Fibroblast of mammary gland (primary cell): ENCODE data around the gene ULBP1.
A peak's percentile ranks its signal among the peaks of the same experiment; 100 is the strongest.
"Not testable (repeated sequence)": the region's sequence is repeated elsewhere in the genome, so short reads cannot be mapped to it uniquely, and the experiment has no call there.

Experiments
- DNase-seq: peaks from one replicate; pipeline ENCODE4 v3.0.0-alpha.2; 2010; ENCODE audit warnings: low read depth
- H3K4me3 ChIP-seq: 2 replicates; pipeline ENCODE4 v1.5.1; 2011; ENCODE audit warnings: low read depth, mild to moderate bottlenecking, low read length, moderate library complexity; ENCODE audit not compliant: control insufficient read depth
- TF ChIP-seq, protein P1 (sequence below): conservative IDR thresholded peaks from 2 replicates; pipeline ENCODE4 v1.5.1; 2011; ENCODE audit warnings: low read depth, low read length, inconsistent platforms; ENCODE audit not compliant: control insufficient read depth, insufficient read depth

Gene ULBP1

GRCh38 chr6:149921361-149921760, 42.4 kb upstream of the ULBP1 start:
- no peak overlapping the region for H3K4me3 ChIP-seq
- no peak for DNase-seq
- TF ChIP-seq, protein P1, sequence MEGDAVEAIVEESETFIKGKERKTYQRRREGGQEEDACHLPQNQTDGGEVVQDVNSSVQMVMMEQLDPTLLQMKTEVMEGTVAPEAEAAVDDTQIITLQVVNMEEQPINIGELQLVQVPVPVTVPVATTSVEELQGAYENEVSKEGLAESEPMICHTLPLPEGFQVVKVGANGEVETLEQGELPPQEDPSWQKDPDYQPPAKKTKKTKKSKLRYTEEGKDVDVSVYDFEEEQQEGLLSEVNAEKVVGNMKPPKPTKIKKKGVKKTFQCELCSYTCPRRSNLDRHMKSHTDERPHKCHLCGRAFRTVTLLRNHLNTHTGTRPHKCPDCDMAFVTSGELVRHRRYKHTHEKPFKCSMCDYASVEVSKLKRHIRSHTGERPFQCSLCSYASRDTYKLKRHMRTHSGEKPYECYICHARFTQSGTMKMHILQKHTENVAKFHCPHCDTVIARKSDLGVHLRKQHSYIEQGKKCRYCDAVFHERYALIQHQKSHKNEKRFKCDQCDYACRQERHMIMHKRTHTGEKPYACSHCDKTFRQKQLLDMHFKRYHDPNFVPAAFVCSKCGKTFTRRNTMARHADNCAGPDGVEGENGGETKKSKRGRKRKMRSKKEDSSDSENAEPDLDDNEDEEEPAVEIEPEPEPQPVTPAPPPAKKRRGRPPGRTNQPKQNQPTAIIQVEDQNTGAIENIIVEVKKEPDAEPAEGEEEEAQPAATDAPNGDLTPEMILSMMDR = no peak

GRCh38 chr6:149922091-149922490, 41.7 kb upstream of the ULBP1 start:
- not testable (repeated sequence) for DNase-seq, H3K4me3 ChIP-seq

DNA sequence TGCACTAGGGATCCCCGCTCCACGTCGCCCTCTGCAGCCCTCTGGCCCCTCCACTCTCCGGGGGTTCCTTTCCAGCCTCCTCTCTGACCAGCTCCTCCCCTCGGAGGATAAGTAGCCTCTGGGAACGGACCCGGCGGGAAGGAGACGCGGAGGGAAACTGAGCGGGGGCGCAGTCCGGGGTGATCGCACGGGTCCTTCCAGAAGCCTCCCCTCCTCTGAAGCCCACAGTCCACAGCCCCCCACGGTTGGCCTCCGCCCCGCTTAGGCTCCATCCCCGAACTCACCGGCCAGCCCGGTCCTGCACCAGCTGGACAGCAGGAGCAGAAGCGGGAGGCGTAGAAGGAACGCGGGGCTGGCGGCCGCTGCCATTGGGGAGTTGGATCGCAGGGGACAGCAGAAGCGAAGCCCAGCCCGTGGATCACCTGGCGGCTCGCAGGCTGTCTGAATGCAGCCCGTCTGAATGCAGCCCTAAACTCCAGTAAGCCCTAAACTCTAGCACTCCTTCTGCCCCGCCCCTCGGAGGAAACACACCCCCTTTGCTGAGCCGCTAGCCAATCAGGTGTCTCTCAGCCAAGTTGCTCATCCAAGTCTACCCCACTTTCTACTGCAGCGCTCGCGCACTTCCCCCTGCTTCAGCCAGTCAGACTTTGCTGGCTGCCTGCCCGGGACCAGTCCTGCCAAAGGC, 41.0 kb upstream of the ULBP1 start, which contains the start of gene RAET1G:
RAET1G (minus strand) TSS at position 480 of the 685 bp plus-strand sequence; CDS start at position 369, 111 bp downstream.
- TF ChIP-seq, protein P1 = no peak
- peak; percentile 96 for DNase-seq
- peak within 1 kb of the TSS; percentile 62 for H3K4me3 ChIP-seq

DNA sequence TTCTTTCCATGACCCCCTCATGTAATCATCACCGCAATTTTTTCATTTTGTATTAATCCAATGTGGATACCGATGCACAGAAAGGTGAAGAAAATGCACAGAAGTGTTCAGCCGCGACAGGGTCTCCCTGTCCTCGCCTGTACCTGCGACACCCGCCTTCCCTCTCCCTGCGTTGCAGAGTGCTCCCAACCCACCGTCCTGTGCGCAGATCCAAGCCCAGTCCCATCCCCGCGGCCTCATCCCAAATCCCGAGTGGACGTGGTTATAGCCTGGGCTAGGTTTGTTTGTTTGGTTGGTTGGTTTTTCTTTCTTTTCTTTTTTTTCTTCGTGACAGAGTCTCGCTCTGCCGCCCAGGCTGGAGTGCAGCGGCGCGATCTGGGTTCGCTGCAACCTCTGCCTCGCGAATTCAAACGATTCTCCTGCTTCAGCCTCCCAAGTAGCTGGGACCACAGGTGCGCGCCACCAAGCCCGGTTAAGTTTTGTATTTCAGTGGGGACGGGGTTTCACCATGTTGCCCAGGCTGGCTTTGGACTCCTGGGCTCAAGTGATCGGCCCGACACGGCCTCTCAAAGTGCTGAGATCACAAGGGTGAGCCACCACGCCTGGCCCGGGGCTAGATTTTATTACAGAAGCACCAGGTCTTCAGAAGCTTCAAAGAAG, 40.3 kb upstream of the ULBP1 start:
- DNase-seq = no peak
- H3K4me3 ChIP-seq = peak overlapping the region; percentile 62
- TF ChIP-seq, protein P1 = no peak

DNA sequence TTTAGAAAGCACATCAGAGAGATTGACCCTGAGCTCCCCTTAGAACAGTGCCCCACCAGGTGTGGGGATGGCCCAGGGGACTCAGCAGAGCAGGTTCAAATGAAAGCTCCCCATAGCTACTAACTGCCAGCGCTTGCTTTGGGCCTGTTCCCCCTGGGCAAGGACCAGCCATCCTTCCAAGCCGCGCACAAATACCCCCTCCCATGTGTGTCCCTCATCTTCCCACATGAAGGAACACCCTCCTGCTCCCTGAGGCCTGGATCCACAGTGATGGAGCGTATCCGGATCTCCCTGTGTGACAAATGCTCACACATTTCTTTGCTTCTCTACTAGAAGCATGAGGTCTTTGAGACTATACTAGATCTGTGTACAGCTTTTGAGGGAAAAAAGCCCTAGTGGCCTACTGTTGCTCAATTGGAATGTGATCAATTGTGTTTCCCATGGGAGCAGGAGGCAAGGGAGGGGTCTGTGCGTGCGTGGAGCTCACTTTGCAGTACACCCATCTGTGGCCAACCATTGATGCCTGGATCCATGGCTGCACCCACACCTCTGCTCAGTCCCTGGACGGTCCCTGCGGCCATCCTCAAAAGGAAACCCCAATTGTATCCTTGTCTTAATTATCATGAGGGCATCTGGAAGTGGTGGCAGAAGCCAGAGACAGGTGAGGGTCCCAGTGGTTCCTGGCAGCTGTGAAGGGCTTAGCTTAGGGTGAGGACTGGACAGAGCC, 39.4 kb upstream of the ULBP1 start:
- H3K4me3 ChIP-seq = no peak overlapping the region
- DNase-seq = no peak
- TF ChIP-seq, protein P1 = no peak

DNA sequence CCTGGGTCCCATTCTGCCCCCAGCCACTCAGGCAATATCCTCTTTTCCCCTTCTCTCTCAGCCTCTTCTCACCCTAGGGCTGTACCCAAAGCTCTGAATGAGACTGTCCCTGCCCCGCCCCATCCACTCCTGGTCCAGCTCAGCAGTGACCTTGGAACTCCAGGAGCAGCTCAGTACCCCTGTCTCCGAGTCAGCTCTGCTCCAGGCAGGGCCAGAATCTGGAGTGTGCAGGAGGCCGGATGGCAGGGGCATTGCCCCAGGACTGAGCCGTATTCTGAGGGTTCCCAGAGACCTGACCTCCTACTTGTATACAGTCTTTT, 38.9 kb upstream of the ULBP1 start:
- TF ChIP-seq, protein P1 = no peak
- H3K4me3 ChIP-seq = no peak overlapping the region
- no peak for DNase-seq
